ENCODE data around the gene CLEC2A.

Gene CLEC2A

GRCh38 chr12:9908350-9908749, 23.8 kb downstream of the CLEC2A start:
- H3K27me3 ChIP-seq (replicated peaks; ENCODE audit: control insufficient read depth, insufficient read depth, low read length) = no peaks in the 10 kb centered on the region
- H3K9me3 ChIP-seq (ENCODE audit: control insufficient read depth, low read length) = peaks cover 43% of the 10 kb centered on the region
- H3K4me1 ChIP-seq (ENCODE audit: control insufficient read depth, insufficient read depth, low read length) = no peaks in the 10 kb centered on the region
- H3K9ac ChIP-seq (ENCODE audit: low read length) = no peak overlapping the region
- no peak overlapping the region for H3K4me3 ChIP-seq (ENCODE audit: low read length)
- DNase-seq (ENCODE audit: low read depth) = no peak
- no peaks in the 10 kb centered on the region for H3K36me3 ChIP-seq (ENCODE audit: control insufficient read depth, insufficient read depth, low read length, severe bottlenecking)

DNA sequence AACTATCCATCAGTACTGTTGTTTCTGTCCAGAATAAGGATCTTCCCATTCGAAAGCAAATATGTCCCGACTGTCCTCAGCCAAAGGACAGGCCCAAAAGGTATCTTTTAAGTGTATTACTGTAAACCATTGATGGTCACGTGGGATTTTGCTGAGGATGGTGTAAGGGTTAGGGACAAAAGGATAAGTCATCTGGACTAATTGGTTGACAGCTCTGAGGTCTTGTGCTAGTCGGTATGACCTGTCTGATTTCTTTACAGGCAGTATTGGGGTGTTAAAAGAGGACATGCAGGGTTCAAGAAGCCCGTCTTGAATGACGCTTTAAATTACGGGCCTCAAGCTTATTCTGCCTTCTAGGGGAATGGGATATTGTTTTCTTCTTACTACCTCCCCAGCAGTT, 24.4 kb downstream of the CLEC2A start:
- Histone ChIP-seq H3K36me3 (ENCODE audit: control insufficient read depth, insufficient read depth, low read length, severe bottlenecking) (no peaks in the 10 kb centered on the region), H3K27me3 (replicated peaks; ENCODE audit: control insufficient read depth, insufficient read depth, low read length) (no peaks in the 10 kb centered on the region), H3K9ac (ENCODE audit: low read length) (no peak overlapping the region), H3K4me3 (ENCODE audit: low read length) (no peak overlapping the region), H3K4me1 (ENCODE audit: control insufficient read depth, insufficient read depth, low read length) (no peaks in the 10 kb centered on the region), H3K9me3 (ENCODE audit: control insufficient read depth, low read length) (peaks cover 48% of the 10 kb centered on the region)
- no peak for DNase-seq (ENCODE audit: low read depth)

GRCh38 chr12:9906873-9907272, 25.3 kb downstream of the CLEC2A start:
- no peak overlapping the region for H3K9ac ChIP-seq (ENCODE audit: low read length)
- H3K4me3 ChIP-seq (ENCODE audit: low read length) = no peak overlapping the region
- no peaks in the 10 kb centered on the region for H3K36me3 ChIP-seq (ENCODE audit: control insufficient read depth, insufficient read depth, low read length, severe bottlenecking)
- no peak for DNase-seq (ENCODE audit: low read depth)
- H3K4me1 ChIP-seq (ENCODE audit: control insufficient read depth, insufficient read depth, low read length) = no peaks in the 10 kb centered on the region
- no peaks in the 10 kb centered on the region for H3K27me3 ChIP-seq (replicated peaks; ENCODE audit: control insufficient read depth, insufficient read depth, low read length)
- peaks cover 48% of the 10 kb centered on the region for H3K9me3 ChIP-seq (ENCODE audit: control insufficient read depth, low read length)

DNA sequence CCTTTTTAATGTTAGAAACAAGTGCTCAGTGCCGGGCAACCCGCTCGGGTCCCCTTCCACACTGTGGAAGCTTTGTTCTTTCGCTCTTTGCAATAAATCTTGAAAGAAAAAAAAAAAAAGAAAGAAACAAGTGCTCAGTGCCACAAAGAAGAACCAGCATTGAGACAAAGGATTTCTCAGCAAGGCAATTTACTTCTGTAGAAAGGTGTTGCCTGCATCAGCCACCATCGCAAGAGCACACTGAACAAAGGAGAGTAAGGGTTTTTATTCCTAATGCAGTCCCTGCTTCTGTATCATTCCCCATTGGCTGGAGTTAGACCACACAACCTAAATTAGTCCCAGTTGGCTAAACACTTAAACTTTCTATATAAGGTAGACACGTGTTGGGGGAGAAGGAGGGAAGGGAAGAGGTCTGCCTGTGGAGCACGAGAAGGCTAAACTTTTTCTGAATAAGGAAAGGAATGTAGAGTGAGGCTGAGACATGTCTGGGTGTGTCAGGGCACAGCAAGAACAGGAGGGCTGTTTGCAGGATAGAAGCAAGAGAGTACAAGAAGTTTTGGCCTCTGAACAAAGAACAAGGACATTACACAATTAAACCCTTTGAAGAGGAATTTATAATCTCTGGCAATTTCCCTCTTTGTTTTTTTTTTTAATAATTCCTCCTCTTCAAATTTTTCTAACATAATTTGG, 29.5 kb downstream of the CLEC2A start:
- no peak for DNase-seq (ENCODE audit: low read depth)

GRCh38 chr12:9900930-9901329, 31.2 kb downstream of the CLEC2A start:
- H3K36me3 ChIP-seq (ENCODE audit: control insufficient read depth, insufficient read depth, low read length, severe bottlenecking) = no peaks in the 10 kb centered on the region
- H3K9me3 ChIP-seq (ENCODE audit: control insufficient read depth, low read length) = peaks cover 19% of the 10 kb centered on the region
- H3K4me3 ChIP-seq (ENCODE audit: low read length) = no peak overlapping the region
- H3K4me1 ChIP-seq (ENCODE audit: control insufficient read depth, insufficient read depth, low read length) = no peaks in the 10 kb centered on the region
- DNase-seq (ENCODE audit: low read depth) = no peak
- H3K27me3 ChIP-seq (replicated peaks; ENCODE audit: control insufficient read depth, insufficient read depth, low read length) = no peaks in the 10 kb centered on the region
- H3K9ac ChIP-seq (ENCODE audit: low read length) = no peak overlapping the region

More for the DNA sequence above, 29.5 kb downstream of the CLEC2A start:
- no peak overlapping the region for H3K9ac ChIP-seq (ENCODE audit: low read length)
- H3K4me1 ChIP-seq (ENCODE audit: control insufficient read depth, insufficient read depth, low read length) = no peaks in the 10 kb centered on the region
- peaks cover 19% of the 10 kb centered on the region for H3K9me3 ChIP-seq (ENCODE audit: control insufficient read depth, low read length)
- no peaks in the 10 kb centered on the region for H3K27me3 ChIP-seq (replicated peaks; ENCODE audit: control insufficient read depth, insufficient read depth, low read length)
- H3K36me3 ChIP-seq (ENCODE audit: control insufficient read depth, insufficient read depth, low read length, severe bottlenecking) = no peaks in the 10 kb centered on the region
- H3K4me3 ChIP-seq (ENCODE audit: low read length) = no peak overlapping the region

GRCh38 chr12:9899209-9899608, 33.0 kb downstream of the CLEC2A start:
- no peak for DNase-seq (ENCODE audit: low read depth)
- H3K4me3 ChIP-seq (ENCODE audit: low read length) = no peak overlapping the region
- H3K4me1 ChIP-seq (ENCODE audit: control insufficient read depth, insufficient read depth, low read length) = peaks cover 3% of the 10 kb centered on the region

GRCh38 chr12:9897535-9897934, 34.6 kb downstream of the CLEC2A start:
- Histone ChIP-seq H3K4me3 (ENCODE audit: low read length) (no peak overlapping the region), H3K27me3 (replicated peaks; ENCODE audit: control insufficient read depth, insufficient read depth, low read length) (no peaks in the 10 kb centered on the region), H3K4me1 (ENCODE audit: control insufficient read depth, insufficient read depth, low read length) (peaks cover 5% of the 10 kb centered on the region), H3K36me3 (ENCODE audit: control insufficient read depth, insufficient read depth, low read length, severe bottlenecking) (no peaks in the 10 kb centered on the region), H3K9me3 (ENCODE audit: control insufficient read depth, low read length) (peaks cover 5% of the 10 kb centered on the region), H3K9ac (ENCODE audit: low read length) (no peak overlapping the region)
- no peak for DNase-seq (ENCODE audit: low read depth)

More at GRCh38 chr12:9899209-9899608, 33.0 kb downstream of the CLEC2A start:
- Histone ChIP-seq H3K36me3 (ENCODE audit: control insufficient read depth, insufficient read depth, low read length, severe bottlenecking) (no peaks in the 10 kb centered on the region), H3K27me3 (replicated peaks; ENCODE audit: control insufficient read depth, insufficient read depth, low read length) (no peaks in the 10 kb centered on the region), H3K9me3 (ENCODE audit: control insufficient read depth, low read length) (peaks cover 19% of the 10 kb centered on the region), H3K9ac (ENCODE audit: low read length) (no peak overlapping the region)

- no peak for DNase-seq (ENCODE audit: low read depth)
- Histone ChIP-seq H3K36me3 (ENCODE audit: control insufficient read depth, insufficient read depth, low read length, severe bottlenecking) (no peaks in the 10 kb centered on the region), H3K27me3 (replicated peaks; ENCODE audit: control insufficient read depth, insufficient read depth, low read length) (no peaks in the 10 kb centered on the region)
These were observed 36.8 kb downstream of the CLEC2A start for GRCh38 chr12:9895215-9895971.

GRCh38 chr12:9888665-9889273, 43.4 kb downstream of the CLEC2A start:
- Histone ChIP-seq H3K4me3 (ENCODE audit: low read length) (no peak overlapping the region), H3K9me3 (ENCODE audit: control insufficient read depth, low read length) (no peaks in the 10 kb centered on the region), H3K4me1 (ENCODE audit: control insufficient read depth, insufficient read depth, low read length) (no peaks in the 10 kb centered on the region), H3K9ac (ENCODE audit: low read length) (no peak overlapping the region), H3K27me3 (replicated peaks; ENCODE audit: control insufficient read depth, insufficient read depth, low read length) (no peaks in the 10 kb centered on the region), H3K36me3 (ENCODE audit: control insufficient read depth, insufficient read depth, low read length, severe bottlenecking) (no peaks in the 10 kb centered on the region)
- no peak for DNase-seq (ENCODE audit: low read depth)

More at GRCh38 chr12:9895215-9895971, 36.8 kb downstream of the CLEC2A start:
- Histone ChIP-seq H3K9me3 (ENCODE audit: control insufficient read depth, low read length) (no peaks in the 10 kb centered on the region), H3K4me3 (ENCODE audit: low read length) (no peak overlapping the region), H3K9ac (ENCODE audit: low read length) (no peak overlapping the region), H3K4me1 (ENCODE audit: control insufficient read depth, insufficient read depth, low read length) (peaks cover 5% of the 10 kb centered on the region)

GRCh38 chr12:9883175-9883574, 49.0 kb downstream of the CLEC2A start:
- DNase-seq (ENCODE audit: low read depth) = no peak
- peaks cover 10% of the 10 kb centered on the region for H3K4me1 ChIP-seq (ENCODE audit: control insufficient read depth, insufficient read depth, low read length)
- H3K9me3 ChIP-seq (ENCODE audit: control insufficient read depth, low read length) = no peaks in the 10 kb centered on the region
- H3K9ac ChIP-seq (ENCODE audit: low read length) = no peak overlapping the region
- H3K27me3 ChIP-seq (replicated peaks; ENCODE audit: control insufficient read depth, insufficient read depth, low read length) = no peaks in the 10 kb centered on the region
- no peaks in the 10 kb centered on the region for H3K36me3 ChIP-seq (ENCODE audit: control insufficient read depth, insufficient read depth, low read length, severe bottlenecking)
- H3K4me3 ChIP-seq (ENCODE audit: low read length) = no peak overlapping the region

DNA sequence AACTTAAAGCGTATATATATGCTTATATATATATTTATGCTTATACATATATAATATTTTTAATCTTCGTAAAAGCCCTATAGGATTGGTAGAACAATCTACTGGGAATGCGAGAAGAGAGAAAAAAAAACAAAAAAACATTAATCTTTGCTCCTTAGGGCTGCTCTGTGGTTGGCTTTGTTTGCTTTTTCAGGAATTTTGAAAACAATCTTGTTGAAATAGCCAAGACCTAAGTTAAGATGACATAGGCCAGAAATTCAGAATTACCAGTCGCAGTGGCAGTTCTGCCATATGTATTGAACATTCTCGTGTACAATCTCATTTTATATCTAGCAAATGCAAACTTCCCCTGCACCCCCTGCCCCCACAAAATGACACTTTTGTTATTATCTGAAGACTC, 50.2 kb downstream of the CLEC2A start:
- Histone ChIP-seq H3K4me1 (ENCODE audit: control insufficient read depth, insufficient read depth, low read length) (peaks cover 10% of the 10 kb centered on the region), H3K27me3 (replicated peaks; ENCODE audit: control insufficient read depth, insufficient read depth, low read length) (no peaks in the 10 kb centered on the region), H3K9ac (ENCODE audit: low read length) (no peak overlapping the region), H3K9me3 (ENCODE audit: control insufficient read depth, low read length) (no peaks in the 10 kb centered on the region), H3K4me3 (ENCODE audit: low read length) (no peak overlapping the region), H3K36me3 (ENCODE audit: control insufficient read depth, insufficient read depth, low read length, severe bottlenecking) (no peaks in the 10 kb centered on the region)
- no peak for DNase-seq (ENCODE audit: low read depth)

Data from adipocyte (in vitro differentiated cells).